PC-3 (cell line): ENCODE measurements around the gene SNF8.

Experiments
- EZH2 ChIP-seq: fragments of 300-600 bp; sonication (generic); IDR thresholded peaks from one replicate; pipeline ENCODE4 v1.6.1; 2017; ENCODE audit warnings: antibody characterized with exemption, mild to moderate bottlenecking, low read length; ENCODE audit not compliant: unreplicated experiment
- TF ChIP-seq, protein P1 (sequence below): fragments of 300-600 bp; sonication (generic); conservative IDR thresholded peaks from 2 replicates; pipeline ENCODE4 v1.5.1; 2017; ENCODE audit warnings: antibody characterized with exemption, low read depth, mild to moderate bottlenecking, low read length

DNA sequence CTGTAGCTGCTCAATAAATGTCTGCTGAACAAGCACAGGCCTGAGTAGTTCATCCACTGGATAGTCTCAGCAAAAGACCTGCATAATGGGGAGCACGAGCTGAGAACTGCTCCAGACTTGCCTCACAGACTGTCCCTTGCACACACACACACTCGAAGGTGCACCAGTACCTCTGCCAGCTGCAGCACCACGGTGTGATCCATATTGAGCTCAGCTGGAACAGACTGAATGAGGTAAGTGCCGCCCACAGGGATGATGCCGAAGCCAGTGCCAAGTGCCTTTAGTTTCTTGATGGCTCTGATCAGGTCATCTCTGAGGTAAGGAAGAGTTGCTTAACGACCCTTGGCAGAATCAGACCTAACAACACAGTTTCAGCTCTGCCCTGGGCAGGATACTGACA, 11.6 kb downstream of the SNF8 start:
- TF ChIP-seq, protein P1, sequence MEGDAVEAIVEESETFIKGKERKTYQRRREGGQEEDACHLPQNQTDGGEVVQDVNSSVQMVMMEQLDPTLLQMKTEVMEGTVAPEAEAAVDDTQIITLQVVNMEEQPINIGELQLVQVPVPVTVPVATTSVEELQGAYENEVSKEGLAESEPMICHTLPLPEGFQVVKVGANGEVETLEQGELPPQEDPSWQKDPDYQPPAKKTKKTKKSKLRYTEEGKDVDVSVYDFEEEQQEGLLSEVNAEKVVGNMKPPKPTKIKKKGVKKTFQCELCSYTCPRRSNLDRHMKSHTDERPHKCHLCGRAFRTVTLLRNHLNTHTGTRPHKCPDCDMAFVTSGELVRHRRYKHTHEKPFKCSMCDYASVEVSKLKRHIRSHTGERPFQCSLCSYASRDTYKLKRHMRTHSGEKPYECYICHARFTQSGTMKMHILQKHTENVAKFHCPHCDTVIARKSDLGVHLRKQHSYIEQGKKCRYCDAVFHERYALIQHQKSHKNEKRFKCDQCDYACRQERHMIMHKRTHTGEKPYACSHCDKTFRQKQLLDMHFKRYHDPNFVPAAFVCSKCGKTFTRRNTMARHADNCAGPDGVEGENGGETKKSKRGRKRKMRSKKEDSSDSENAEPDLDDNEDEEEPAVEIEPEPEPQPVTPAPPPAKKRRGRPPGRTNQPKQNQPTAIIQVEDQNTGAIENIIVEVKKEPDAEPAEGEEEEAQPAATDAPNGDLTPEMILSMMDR: no peak
- no peak for TF ChIP-seq EZH2
